Measurements from ENCODE around the gene CACNA1C.
"Not testable (repeated sequence)": the region's sequence is repeated elsewhere in the genome, so short reads cannot be mapped to it uniquely, and the experiment has no call there.

The CACNA1C gene

GRCh38 chr12:2113119-2113912 is 60.5 kb downstream of the CACNA1C start:
- no peak for DNase-seq

- DNase-seq, result no peak
Observed at GRCh38 chr12:2114071-2114470, 61.3 kb downstream of the CACNA1C start.

DNA sequence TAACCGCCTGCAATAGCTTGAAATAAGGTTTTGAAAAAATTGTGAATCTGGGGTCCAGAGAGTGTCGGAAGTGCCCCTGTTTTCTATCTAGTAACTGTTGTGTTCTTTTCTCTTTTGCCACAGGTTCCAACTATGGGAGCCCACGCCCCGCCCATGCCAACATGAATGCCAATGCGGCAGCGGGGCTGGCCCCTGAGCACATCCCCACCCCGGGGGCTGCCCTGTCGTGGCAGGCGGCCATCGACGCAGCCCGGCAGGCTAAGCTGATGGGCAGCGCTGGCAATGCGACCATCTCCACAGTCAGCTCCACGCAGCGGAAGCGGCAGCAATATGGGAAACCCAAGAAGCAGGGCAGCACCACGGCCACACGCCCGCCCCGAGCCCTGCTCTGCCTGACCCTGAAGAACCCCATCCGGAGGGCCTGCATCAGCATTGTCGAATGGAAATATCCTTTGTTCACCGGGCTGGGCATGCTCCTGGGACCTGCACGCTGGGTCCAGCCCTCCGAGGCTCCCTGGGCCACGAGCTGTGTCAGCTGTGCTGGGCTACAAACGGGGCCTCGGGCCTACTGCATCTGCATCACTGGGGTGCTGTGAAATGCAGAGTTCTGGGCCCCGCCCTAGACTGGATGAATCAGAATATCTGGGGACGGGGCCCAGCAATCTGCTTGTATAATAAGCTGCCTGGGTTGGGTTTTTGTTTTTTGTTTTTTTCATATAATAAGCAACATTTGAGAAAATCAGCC is 62.5 kb downstream of the CACNA1C start:
- no peak for DNase-seq

DNA sequence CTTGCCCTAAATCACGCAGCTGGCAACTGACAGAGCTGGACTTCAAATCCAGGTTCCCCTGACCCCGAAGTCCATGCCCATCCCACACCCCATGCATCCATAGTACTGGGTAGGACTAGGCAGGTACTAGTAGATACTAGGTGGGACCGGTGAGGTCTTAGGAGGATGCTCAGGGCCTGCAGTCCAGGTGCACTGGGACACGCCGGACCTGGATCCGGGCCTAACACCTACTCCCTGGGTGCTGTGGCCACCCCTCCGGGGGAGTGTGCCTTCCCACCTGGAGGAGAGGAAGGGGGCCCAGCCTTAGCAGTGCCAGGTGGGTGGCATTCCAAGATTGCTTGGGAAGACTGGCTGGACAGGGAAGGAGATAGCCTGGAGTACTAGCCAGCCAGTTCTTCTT is 64.8 kb downstream of the CACNA1C start:
- DNase-seq, result no peak

- no peak for DNase-seq
Observed at GRCh38 chr12:2118061-2118460, 65.3 kb downstream of the CACNA1C start.

DNA sequence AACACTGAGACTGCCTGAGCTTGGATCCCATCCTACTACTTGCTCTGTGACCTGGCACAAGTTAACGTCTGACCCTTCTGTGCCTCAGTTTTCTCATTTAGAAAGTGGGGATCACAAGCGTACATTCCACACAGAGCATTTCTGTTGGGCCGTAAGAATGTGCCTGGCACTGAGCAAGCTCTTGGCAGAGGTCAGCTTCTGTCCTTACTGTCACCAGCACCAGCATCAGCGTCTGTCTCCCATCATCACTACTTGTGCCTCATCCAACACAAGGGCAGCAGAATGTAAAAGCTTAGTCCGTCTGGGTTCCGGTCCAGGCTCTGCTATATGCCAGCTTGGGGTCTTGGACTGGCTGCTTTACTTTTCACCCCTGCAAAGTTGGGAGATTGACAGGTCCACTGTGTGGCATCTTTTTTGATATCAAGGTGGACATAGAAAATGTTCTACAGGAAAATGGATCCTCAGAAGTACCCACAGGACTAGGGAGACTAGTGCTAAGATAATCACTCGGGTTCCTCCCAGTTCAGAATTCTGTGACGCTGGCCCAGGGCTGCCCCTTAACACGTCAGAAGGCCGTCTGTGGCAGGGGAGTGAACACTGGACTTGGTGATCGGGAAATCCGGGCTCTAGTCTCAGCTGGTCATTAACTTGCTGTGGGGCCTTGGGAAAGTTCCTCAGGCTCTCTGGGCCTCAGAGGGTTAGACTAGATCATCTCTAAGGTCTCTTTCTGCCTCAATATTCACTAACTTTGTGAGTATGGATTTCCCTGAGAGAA is 65.9 kb downstream of the CACNA1C start:
- DNase-seq, result no peak

GRCh38 chr12:2119266-2119665 is 66.5 kb downstream of the CACNA1C start:
- no peak for DNase-seq

DNA sequence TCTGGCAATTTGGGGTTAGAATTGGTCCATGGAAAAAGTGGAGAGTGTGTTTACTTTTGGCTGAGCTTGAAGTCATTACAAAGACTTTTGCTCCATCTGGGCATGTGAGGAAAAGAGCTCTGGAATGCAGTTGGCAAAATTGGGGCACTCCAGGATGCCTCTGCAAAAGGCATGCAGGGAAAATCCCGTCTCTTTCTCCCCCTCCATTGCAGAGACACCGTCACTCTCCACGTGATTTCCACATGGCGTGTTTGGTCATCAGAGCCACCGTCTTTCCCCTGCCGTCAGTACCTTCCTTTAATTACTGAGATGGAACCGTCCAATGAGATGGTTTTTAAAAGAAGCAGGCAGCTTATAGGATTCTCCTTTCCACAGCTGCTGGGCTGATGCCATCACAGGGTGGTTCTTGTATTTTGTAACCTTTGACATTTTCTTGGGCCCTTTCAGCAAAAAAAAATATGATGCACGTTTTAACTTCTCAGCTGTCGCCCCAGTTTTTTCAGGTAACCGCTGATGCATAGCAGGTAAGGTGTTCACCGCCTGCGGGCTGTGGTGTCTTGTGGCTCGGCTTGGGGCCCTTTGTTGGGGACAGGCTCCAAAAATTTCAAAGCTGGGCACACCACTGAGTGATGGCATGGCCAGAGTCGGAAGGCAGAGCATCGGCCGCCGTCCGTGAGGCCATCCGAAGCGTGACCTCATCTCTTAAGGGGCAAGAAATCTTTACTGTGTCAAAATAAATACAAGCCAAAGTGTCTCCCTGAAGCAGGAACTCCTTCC is 68.4 kb downstream of the CACNA1C start:
- no peak for DNase-seq

- DNase-seq, result no peak
Observed at GRCh38 chr12:2124466-2125023, 71.8 kb downstream of the CACNA1C start.

GRCh38 chr12:2125651-2126522 is 73.1 kb downstream of the CACNA1C start:
- no peak for DNase-seq

DNA sequence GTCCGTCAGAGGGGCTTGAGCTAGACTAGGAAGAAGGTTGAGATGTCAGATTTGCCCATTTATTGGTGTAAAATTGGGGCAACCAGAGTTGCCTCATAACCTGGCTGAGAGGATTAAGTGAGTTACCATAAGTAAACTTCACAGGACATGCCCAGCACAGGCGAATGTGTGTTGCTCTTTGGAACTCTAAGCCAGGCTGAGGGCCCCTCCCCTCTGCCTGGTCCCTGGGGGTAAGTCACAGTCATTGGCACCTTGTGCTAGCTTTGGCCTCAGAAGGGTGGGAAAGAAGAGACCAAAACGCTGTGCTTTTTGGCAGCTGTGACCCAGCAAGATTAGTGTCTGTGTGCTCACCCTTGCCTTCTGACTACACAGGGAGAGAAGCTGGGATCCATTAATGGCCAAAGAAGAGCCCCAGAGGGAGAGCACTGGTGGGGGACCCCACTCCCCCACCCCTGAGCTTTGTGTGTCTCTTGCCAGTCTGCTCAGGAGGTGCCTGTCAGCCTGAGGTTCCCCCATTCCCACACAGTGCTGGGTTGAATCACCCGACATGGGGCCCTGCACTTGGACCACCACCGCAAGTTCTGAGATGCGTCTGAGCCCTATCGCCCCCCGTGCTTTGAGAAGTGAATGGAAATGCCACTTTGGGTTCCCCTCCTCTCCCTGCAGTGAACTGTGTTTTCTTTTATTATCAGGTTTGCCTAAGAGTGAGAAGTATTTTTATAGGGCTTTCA is 74.1 kb downstream of the CACNA1C start:
- no peak for DNase-seq

- DNase-seq, result no peak
Observed at GRCh38 chr12:2129076-2129475, 76.3 kb downstream of the CACNA1C start.

DNA sequence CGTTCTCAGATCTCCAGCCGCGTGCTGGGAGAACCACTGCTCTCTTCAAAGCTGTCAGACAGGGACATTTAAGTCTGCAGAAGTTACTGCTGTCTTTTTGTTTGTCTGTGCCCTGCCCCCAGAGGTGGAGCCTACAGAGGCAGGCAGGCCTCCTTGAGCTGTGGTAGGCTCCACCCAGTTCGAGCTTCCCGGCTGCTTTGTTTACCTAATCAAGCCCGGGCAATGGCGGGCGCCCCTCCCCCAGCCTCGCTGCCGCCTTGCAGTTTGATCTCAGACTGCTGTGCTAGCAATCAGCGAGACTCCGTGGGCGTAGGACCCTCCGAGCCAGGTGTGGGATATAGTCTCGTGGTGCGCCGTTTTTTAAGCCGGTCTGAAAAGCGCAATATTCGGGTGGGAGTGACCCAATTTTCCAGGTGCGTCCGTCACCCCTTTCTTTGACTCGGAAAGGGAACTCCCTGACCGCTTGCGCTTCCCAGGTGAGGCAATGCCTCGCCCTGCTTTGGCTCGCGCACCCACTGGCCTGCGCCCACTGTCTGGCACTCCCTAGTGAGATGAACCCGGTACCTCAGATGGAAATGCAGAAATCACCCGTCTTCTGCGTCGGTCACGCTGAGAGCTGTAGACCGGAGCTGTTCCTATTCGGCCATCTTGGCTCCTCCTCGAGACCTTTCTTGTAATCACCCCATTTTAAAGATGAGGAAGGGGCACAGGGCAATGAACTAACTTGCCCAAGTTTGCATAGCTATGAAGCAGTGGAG is 83.1 kb downstream of the CACNA1C start:
- not testable (repeated sequence) for DNase-seq

DNA sequence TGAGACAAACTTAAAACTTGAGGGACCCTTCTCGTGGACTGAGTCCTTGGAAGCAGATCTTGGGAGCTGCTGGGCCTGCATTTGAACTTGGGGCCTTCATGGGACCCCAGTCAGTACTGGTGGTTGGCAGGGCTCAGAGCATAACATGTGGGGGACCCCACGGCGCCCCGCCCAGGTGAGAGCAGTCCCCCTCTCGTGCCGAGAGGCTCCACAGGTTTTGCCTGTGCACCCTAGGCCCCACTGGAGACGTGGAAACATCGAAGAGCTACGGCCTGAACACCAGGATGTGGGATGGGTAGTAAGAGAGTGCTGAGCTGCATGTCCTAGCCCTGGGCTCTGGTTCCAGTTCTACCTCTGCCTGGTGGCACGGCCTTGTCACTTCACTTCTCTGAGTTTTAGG is 84.1 kb downstream of the CACNA1C start:
- DNase-seq, result no peak

DNA sequence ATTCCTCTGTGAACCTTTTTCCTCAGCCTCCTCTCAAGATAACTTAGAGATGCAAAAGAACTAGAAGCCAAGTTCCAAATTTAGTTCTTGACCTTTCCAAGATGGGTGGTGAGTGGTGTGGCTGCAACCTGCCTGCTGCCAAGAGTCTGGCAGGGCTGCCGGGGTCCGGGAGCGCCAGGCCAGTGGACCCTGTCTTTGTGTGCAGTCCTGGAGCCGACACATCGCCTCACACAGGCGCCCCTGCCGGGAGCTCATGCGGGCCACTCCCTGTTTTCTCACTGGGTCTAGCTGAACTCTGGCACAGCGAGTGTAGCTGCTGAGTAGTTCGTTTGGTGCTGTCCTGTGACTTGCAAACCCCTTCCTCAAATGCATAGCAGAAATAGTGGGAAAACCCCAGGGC is 84.9 kb downstream of the CACNA1C start:
- DNase-seq, result no peak

- no peak for DNase-seq
Observed at GRCh38 chr12:2138294-2138693, 85.5 kb downstream of the CACNA1C start.

DNA sequence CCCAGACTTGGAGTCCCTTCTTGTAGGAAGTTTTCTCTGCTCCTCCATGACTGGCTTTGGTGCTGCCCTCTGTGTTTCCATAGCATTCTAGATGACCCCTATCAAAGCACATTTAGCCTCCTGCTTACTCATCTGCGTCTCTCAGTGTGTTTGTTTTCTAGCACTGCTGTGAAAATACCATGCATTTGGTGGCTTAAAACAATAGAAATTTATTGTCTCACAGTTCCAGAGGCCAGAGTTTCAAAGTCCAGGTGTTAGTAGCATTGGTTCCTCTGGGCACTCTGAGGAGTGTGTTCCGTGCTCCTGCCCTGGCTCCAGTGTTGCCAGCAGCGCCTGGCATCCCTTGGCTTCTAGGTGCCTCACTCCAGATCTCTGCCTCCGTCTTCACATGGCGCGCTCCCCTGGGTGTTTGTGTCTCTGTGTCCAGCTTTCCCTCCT is 86.1 kb downstream of the CACNA1C start:
- DNase-seq, result no peak

DNA sequence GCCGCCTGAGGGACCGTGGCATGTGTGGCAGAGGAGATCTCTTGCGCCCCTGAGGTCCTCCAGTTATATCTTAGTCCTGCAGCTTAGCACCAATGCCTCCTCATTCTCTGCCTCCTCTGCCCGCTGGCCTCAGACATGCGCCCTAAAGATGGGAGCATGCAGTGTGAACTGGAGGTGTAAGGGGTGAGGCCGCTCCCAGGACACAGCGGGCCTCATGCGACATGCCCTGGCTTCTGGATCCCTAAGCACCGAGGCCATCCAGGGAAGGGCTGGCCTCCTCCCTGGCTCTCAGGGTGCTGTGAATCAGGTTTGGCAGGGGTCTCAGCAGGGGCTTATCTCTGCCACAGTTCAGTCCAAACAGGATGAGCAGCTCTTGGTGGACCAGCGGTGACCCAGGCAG is 86.9 kb downstream of the CACNA1C start:
- no peak for DNase-seq

DNA sequence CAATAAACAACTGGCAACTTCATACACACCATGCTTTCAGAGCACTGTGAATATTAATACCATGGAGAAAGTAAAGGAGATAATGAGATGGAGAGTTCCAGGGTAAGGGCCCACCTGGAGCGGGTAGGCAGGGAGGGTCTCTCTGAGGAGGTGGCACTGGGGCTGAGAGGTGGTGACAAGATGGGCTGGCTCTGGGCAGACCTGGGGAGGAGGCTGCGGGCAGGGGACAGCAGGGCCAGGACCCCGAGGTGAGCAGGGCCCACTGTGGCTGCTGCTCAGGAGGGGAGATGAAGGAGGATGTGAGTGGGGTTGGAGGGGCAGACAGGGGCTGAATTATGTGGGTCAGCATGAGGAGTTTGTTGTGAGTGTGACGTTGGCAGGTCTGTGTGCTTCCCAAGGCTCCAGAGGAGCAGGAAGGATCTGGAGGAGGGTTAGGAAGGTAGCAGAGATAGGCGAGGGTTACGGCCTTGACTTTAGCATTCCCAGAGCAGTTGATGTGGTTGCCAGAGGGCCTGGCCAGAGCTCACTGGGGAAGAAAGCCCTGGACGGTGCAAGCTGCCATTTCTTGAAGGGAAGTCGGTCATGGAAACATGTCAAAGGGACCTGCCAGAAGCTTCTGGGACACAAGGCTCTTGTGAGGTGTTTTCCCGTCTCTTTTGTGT is 88.2 kb downstream of the CACNA1C start:
- no peak for DNase-seq
